Measurements from ENCODE around the gene FNDC3B. TPM values are rescaled to one million over a fixed set of nuclear protein-coding genes. Genes with fewer than 3 reads are reported as not detected.

FNDC3B gene
- total RNA-seq, 1 donor from 2014 or later: 204 TPM

DNA sequence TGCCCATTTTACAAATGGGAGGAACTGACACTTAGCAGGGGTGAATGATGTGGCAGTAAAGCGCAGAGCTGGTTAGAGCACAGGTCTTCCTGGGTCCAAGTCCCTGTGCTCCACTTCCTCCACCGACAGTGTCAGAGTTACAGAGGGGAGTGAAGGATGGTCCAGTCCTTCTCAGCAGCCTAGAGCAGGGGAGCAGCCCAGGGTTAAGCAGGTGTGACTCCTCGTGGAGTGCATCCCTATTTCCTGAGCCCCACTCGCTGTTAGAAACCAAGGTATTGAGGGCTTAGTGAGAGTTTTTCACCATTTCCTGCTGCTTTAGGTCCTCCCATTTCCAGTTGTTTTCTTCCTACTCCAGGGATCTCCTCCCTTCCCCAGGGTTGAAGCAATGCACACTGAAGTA lies 333.5 kb downstream of the FNDC3B start:
- TF ChIP-seq, protein P1, sequence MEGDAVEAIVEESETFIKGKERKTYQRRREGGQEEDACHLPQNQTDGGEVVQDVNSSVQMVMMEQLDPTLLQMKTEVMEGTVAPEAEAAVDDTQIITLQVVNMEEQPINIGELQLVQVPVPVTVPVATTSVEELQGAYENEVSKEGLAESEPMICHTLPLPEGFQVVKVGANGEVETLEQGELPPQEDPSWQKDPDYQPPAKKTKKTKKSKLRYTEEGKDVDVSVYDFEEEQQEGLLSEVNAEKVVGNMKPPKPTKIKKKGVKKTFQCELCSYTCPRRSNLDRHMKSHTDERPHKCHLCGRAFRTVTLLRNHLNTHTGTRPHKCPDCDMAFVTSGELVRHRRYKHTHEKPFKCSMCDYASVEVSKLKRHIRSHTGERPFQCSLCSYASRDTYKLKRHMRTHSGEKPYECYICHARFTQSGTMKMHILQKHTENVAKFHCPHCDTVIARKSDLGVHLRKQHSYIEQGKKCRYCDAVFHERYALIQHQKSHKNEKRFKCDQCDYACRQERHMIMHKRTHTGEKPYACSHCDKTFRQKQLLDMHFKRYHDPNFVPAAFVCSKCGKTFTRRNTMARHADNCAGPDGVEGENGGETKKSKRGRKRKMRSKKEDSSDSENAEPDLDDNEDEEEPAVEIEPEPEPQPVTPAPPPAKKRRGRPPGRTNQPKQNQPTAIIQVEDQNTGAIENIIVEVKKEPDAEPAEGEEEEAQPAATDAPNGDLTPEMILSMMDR (IDR thresholded peaks at IDR 0.05; ENCODE audit: unreplicated experiment): no peak
- no peak for DNase-seq (ENCODE audit: low spot score)
- Mint-ChIP-seq H3K4me1 (ENCODE audit: unreplicated experiment) (peaks cover 11% of the 10 kb centered on the region), H3K36me3 (ENCODE audit: low read depth, unreplicated experiment) (peaks cover 54% of the 10 kb centered on the region), H3K27me3 (ENCODE audit: unreplicated experiment) (peaks cover 1% of the 10 kb centered on the region), H3K4me3 (ENCODE audit: unreplicated experiment) (no peak overlapping the region), H3K27ac (ENCODE audit: unreplicated experiment) (peak overlapping the region; percentile 48), H3K9me3 (ENCODE audit: unreplicated experiment) (no peaks in the 10 kb centered on the region)

GRCh38 chr3:172373912-172374311 lies 334.5 kb downstream of the FNDC3B start:
- no peak overlapping the region for H3K27ac Mint-ChIP-seq (ENCODE audit: unreplicated experiment)
- H3K4me1 Mint-ChIP-seq (ENCODE audit: unreplicated experiment): peaks cover 11% of the 10 kb centered on the region
- H3K36me3 Mint-ChIP-seq (ENCODE audit: low read depth, unreplicated experiment): peaks cover 65% of the 10 kb centered on the region
- no peaks in the 10 kb centered on the region for H3K9me3 Mint-ChIP-seq (ENCODE audit: unreplicated experiment)
- DNase-seq (ENCODE audit: low spot score): no peak
- H3K4me3 Mint-ChIP-seq (ENCODE audit: unreplicated experiment): no peak overlapping the region
- peaks cover 1% of the 10 kb centered on the region for H3K27me3 Mint-ChIP-seq (ENCODE audit: unreplicated experiment)
- TF ChIP-seq, protein P1 (IDR thresholded peaks at IDR 0.05; ENCODE audit: unreplicated experiment): no peak

DNA sequence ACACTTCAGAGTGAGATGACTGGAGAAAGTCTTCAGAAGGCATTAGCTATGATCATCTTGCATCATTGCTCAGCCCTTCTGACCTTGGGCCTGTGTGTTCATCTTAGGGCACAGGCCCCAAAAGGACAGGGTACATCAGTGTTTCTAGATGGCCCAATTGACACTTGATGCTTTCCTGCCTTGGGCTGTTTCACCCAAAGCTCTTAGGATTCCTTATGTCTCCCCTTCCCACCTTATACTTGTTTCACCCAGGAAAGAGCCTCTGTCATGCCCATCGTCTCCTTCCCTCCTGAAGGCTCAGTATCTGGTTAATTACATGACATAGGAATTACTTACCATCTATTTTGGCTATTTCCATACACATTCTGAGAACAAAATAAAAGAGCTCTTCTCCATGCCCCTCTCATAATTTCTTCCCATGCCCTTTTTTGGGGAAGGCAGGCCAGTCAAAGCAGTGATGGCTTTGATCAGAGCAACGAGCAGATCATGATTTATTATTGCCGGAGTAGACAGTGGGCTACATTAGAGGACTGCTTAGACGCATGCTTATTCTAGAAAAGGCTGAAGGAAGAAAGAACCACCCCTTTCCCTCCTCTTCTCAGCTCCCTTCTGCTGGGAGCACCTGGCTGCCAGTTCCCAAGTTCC lies 335.9 kb downstream of the FNDC3B start:
- TF ChIP-seq, protein P1 (IDR thresholded peaks at IDR 0.05; ENCODE audit: unreplicated experiment): no peak
- Mint-ChIP-seq H3K27ac (ENCODE audit: unreplicated experiment) (no peak overlapping the region), H3K9me3 (ENCODE audit: unreplicated experiment) (no peaks in the 10 kb centered on the region), H3K27me3 (ENCODE audit: unreplicated experiment) (no peaks in the 10 kb centered on the region), H3K4me1 (ENCODE audit: unreplicated experiment) (peaks cover 11% of the 10 kb centered on the region), H3K4me3 (ENCODE audit: unreplicated experiment) (no peak overlapping the region), H3K36me3 (ENCODE audit: low read depth, unreplicated experiment) (peaks cover 74% of the 10 kb centered on the region)
- DNase-seq (ENCODE audit: low spot score): no peak

DNA sequence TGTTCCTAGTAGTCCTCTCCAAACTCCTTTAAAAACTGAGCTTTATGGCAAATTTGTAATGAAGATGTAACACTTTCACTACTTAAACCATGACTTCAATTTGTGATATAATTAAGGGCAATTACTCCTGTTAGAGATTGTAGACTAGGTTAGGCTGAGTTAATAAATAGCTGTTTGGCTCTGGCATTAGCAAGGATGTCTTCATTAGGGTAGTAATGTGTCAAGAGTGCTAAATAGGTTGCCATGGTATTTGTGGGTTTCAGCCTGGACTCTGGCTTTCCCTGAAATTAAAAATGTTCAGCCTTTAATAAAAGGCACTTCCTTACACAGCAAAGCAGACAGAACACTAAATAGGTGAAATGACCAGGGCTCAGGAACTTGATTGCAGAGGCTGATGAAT lies 337.0 kb downstream of the FNDC3B start:
- Mint-ChIP-seq H3K4me1 (ENCODE audit: unreplicated experiment) (peaks cover 11% of the 10 kb centered on the region), H3K27me3 (ENCODE audit: unreplicated experiment) (no peaks in the 10 kb centered on the region), H3K4me3 (ENCODE audit: unreplicated experiment) (no peak overlapping the region), H3K9me3 (ENCODE audit: unreplicated experiment) (no peaks in the 10 kb centered on the region), H3K27ac (ENCODE audit: unreplicated experiment) (no peak overlapping the region), H3K36me3 (ENCODE audit: low read depth, unreplicated experiment) (peaks cover 85% of the 10 kb centered on the region)
- DNase-seq (ENCODE audit: low spot score): no peak
- TF ChIP-seq, protein P1 (IDR thresholded peaks at IDR 0.05; ENCODE audit: unreplicated experiment): no peak

- Mint-ChIP-seq H3K27me3 (ENCODE audit: unreplicated experiment) (no peaks in the 10 kb centered on the region), H3K4me1 (ENCODE audit: unreplicated experiment) (peaks cover 10% of the 10 kb centered on the region), H3K9me3 (ENCODE audit: unreplicated experiment) (no peaks in the 10 kb centered on the region), H3K27ac (ENCODE audit: unreplicated experiment) (no peak overlapping the region), H3K4me3 (ENCODE audit: unreplicated experiment) (no peak overlapping the region), H3K36me3 (ENCODE audit: low read depth, unreplicated experiment) (peaks cover 86% of the 10 kb centered on the region)
- DNase-seq (ENCODE audit: low spot score): no peak
- TF ChIP-seq, protein P1 (IDR thresholded peaks at IDR 0.05; ENCODE audit: unreplicated experiment): no peak
Measured at GRCh38 chr3:172376881-172377280, 337.5 kb downstream of the FNDC3B start.

Data from endothelial cell (in vitro differentiated cells).